K562 (cell line): Measurements from ENCODE around the gene CASP5. TPM values are rescaled to one million over a fixed set of nuclear protein-coding genes. Genes with fewer than 3 reads are reported as not detected.

Experiments
- ATAC-seq: fragments of 200-7000 bp; cut with Tn5 transposase; 3 replicates; pipeline ENCODE4 v1.9.1; 2020; ENCODE audit warnings: moderate library complexity
- BruUV-seq: library from RNA; stranded (reverse); fragments of 400-500 nt; replicated peaks from 2 replicates; lab custom pipeline; 2021; lab: Mats Ljungman, UMichigan
- CTCF ChIA-PET: fragments of 300-600 bp; formaldehyde crosslinking; extraction: SDS; loops from one replicate; lab custom pipeline; 2021; ENCODE audit warnings: low intra/inter-chr PET ratio; lab: Yijun Ruan, JAX
- POLR2A ChIA-PET: fragments of 300-600, 350-650 bp; sonication (Branson Sonifier 250); formaldehyde crosslinking; extraction: SDS; loops from one replicate; lab custom pipeline; 2021; ENCODE audit warnings: antibody characterized with exemption, inconsistent platforms; lab: Yijun Ruan, JAX
- DNase-seq, 4 experiments: peaks; one replicate each; pipeline versions ENCODE4 v3.0.0 to v3.0.0-alpha.2; 2011 to 2018; ENCODE audit warnings: low spot score in 3 of 4, mixed read lengths in 3 of 4; ENCODE audit errors: extremely low read depth in 1 of 4
- FAIRE-seq: peaks from 2 replicates; lab custom pipeline; 2011; peaks lifted over from hg19 to GRCh38; lab: Jason Lieb, UNC
- H2AFZ ChIP-seq: 2 replicates; pipeline ENCODE4 v1.6.0; 2011; ENCODE audit warnings: low read depth, low read length, control low read depth, inconsistent platforms
- H3K27ac ChIP-seq: fragments of 200-600 bp; 3 replicates; pipeline ENCODE4 v1.8.0; 2011; ENCODE audit warnings: low read depth, mild to moderate bottlenecking, control low read depth, inconsistent platforms, low read length, moderate library complexity, mixed read lengths; ENCODE audit errors: extremely low read depth
- H3K27me3 ChIP-seq, 2 experiments: fragments of 300-600 bp in 1 of 2; 2 replicates in 1 of 2; 3 replicates in 1 of 2; pipeline versions ENCODE4 v1.6.0 to v1.8.0; 2011; ENCODE audit warnings: inconsistent platforms in 2 of 2, low read length in 2 of 2, mild to moderate bottlenecking in 1 of 2, mixed read lengths in 1 of 2, moderate library complexity in 1 of 2; ENCODE audit not compliant: control insufficient read depth in 2 of 2, insufficient read depth in 2 of 2
- H3K36me3 ChIP-seq: fragments of 300-600 bp; 3 replicates; pipeline ENCODE4 v1.8.0; 2011; ENCODE audit warnings: mild to moderate bottlenecking, low read length, inconsistent platforms; ENCODE audit not compliant: control insufficient read depth, insufficient read depth
- H3K4me1 ChIP-seq, 2 experiments: fragments of 200-600 bp in 1 of 2; replicated peaks in 1 of 2; 2 replicates in 1 of 2; 3 replicates in 1 of 2; pipeline versions ENCODE4 v1.5.1 to v1.8.0; 2011; ENCODE audit warnings: inconsistent platforms in 2 of 2, low read length in 2 of 2, mild to moderate bottlenecking in 1 of 2, mixed read lengths in 1 of 2, moderate library complexity in 1 of 2; ENCODE audit not compliant: control insufficient read depth in 2 of 2, insufficient read depth in 2 of 2
- H3K4me2 ChIP-seq: 2 replicates; pipeline ENCODE4 v1.6.1; 2011; ENCODE audit warnings: low read length, control low read depth, inconsistent platforms, mixed read lengths; ENCODE audit not compliant: insufficient read depth
- H3K4me3 ChIP-seq: fragments of 200-600 bp; sonication (generic), shearing (Covaris generic); 2 replicates; pipeline ENCODE4 v1.5.1; 2016; ENCODE audit warnings: control low read depth, inconsistent platforms
- H3K79me2 ChIP-seq: fragments of 200-600 bp; 3 replicates; pipeline ENCODE4 v1.8.0; 2011; ENCODE audit warnings: low read length, inconsistent platforms; ENCODE audit not compliant: control insufficient read depth, insufficient read depth
- H3K9ac ChIP-seq, 2 experiments: 2 replicates each; pipeline versions ENCODE4 v1.6.0 to v1.6.1; 2011; ENCODE audit warnings: low read depth in 2 of 2, low read length in 2 of 2, control low read depth in 1 of 2, inconsistent platforms in 1 of 2, mild to moderate bottlenecking in 1 of 2, mixed read lengths in 1 of 2; ENCODE audit not compliant: insufficient read depth in 1 of 2
- H3K9me1 ChIP-seq: one replicate; pipeline ENCODE4 v1.6.0; 2011; ENCODE audit warnings: inconsistent platforms, mild to moderate bottlenecking, low read length, moderate library complexity; ENCODE audit not compliant: control insufficient read depth, insufficient read depth
- H3K9me3 ChIP-seq: replicated peaks from 2 replicates; pipeline ENCODE4 v1.5.1; 2011; ENCODE audit warnings: low read depth, low read length, inconsistent platforms; ENCODE audit not compliant: control insufficient read depth, insufficient read depth
- H4K20me1 ChIP-seq: replicated peaks from 2 replicates; pipeline ENCODE4 v1.6.1; 2011; ENCODE audit warnings: low read length, inconsistent platforms, mixed read lengths; ENCODE audit not compliant: control insufficient read depth, insufficient read depth
- GABPA ChIP-seq: fragments of 200-800 bp; sonication (Bioruptor generic); conservative IDR thresholded peaks from 2 replicates; pipeline ENCODE4 v1.6.1; 2016; ENCODE audit warnings: low read depth, missing genetic modification characterization, missing compliant biosample characterization
- SFPQ ChIP-seq: fragments of 200-400 bp; formaldehyde crosslinking; IDR thresholded peaks from 2 replicates; pipeline ENCODE4 v1.6.1; 2017; ENCODE audit warnings: mild to moderate bottlenecking, low read depth, low read length, moderate library complexity
- WGBS: fragments of 100-300 bp; shearing (Covaris generic); methylation state at CpG from one replicate; pipeline ENCODE4 v1.1.6; 2016; ENCODE audit warnings: low coverage, mixed read lengths; ENCODE audit not compliant: insufficient coverage; ENCODE audit errors: missing lambda C conversion rate; 5-methylcytosine and 5-hydroxymethylcytosine counted together
- in situ Hi-C: fragments of 300-500 bp; cut with MboI; formaldehyde crosslinking; loops from 4 replicates; pipeline ENCODE4 v1.15.0; 2018; ENCODE audit warnings: inconsistent platforms, mixed read lengths
- intact Hi-C: fragments of 100-400 bp; cut with micrococcal nuclease; formaldehyde crosslinking; loops from 2 replicates; pipeline ENCODE4 v1.14.2; 2022
- polyA plus RNA-seq, 8 experiments: library from polyadenylated mRNA; depleted of rRNA in 4 of 8; stranded (reverse) in 5 of 8; unstranded in 3 of 8; fragments of >200 nt; fragmentation: Nextera tagmentation in 2 of 8; fragmentation: Illumina TruSeq in 1 of 8; extraction: Ambion mirVana in 2 of 8; extraction: Trizol in 1 of 8; gene quantifications; 2 replicates each; pipeline versions ENCODE4 v1.2.1 to v1.2.3, GENCODE V29; 2011 to 2014; ENCODE audit warnings: inconsistent platforms in 1 of 8, missing spikeins in 1 of 8
- total RNA-seq, 7 experiments: library from RNA; depleted of rRNA in 6 of 7; stranded (reverse); fragments of >200 nt in 6 of 7; fragmentation: Illumina TruSeq in 2 of 7; extraction: Trizol in 2 of 7; gene quantifications; 2 replicates each; pipeline versions ENCODE4 v1.2.1 to v1.2.3, GENCODE V29; 2011 to 2021; ENCODE audit warnings: low replicate concordance in 1 of 7

Gene CASP5
- total and polyA plus RNA-seq, 9 of the 15 experiments (the other 6 are each of a cell fraction or from before 2014, with no cell fraction given): not detected

- Histone ChIP-seq H3K27ac (no peak overlapping the region), H3K36me3 (no peaks in the 10 kb centered on the region), H3K4me1 (no peaks in the 10 kb centered on the region), H3K4me3 (no peak overlapping the region), H4K20me1 (no peaks in the 10 kb centered on the region), H3K4me2 (no peak overlapping the region), H2AFZ (no peak overlapping the region), H3K9ac (no peak overlapping the region), H3K79me2 (no peaks in the 10 kb centered on the region), H3K9me1 (no peaks in the 10 kb centered on the region), H3K27me3 (no peaks in the 10 kb centered on the region), H3K9me3 (no peaks in the 10 kb centered on the region)
- ChIA-PET POLR2A (no interaction called here), CTCF (no interaction called here)
- in situ Hi-C loops (no loop called here), intact Hi-C loops (no loop called here)
- BruUV-seq: no TSS peak
- DNase-seq (no peak), ATAC-seq (no peak), FAIRE-seq (no peak)
- WGBS: under 1% methylated on average over 12 of the region's 16 CpGs
- TF ChIP-seq SFPQ (no peak), GABPA (tag) (0 out of 2 replicates have a peak, but pooled peaks have one; percentile 25)
Measured at GRCh38 chr11:104968856-104969776, 53.9 kb downstream of the CASP5 start.
